RWPE2 (cell line): ENCODE measurements around the gene NFIL3.

Source experiments
- ATAC-seq: fragments of 200-7000 bp; cut with Tn5 transposase; 3 replicates; pipeline ENCODE4 v1.9.1; 2021; ENCODE audit warnings: low read depth
- DNase-seq: peaks from one replicate; pipeline ENCODE4 v3.0.0-alpha.2; 2020; ENCODE audit warnings: low spot score
- H3K27ac ChIP-seq: fragments of 450-650 bp; 2 replicates; pipeline ENCODE4 v1.5.1; 2017; ENCODE audit warnings: mild to moderate bottlenecking; ENCODE audit not compliant: poor library complexity, severe bottlenecking
- H3K27me3 ChIP-seq: fragments of 250-450 bp; sonication (Bioruptor Pico); 2 replicates; pipeline ENCODE4 v1.5.1; 2021; ENCODE audit warnings: mild to moderate bottlenecking, moderate library complexity; ENCODE audit not compliant: insufficient read depth, poor library complexity, severe bottlenecking
- H3K36me3 ChIP-seq: fragments of 250-450 bp; sonication (Bioruptor Pico); 2 replicates; pipeline ENCODE4 v1.5.1; 2020; ENCODE audit warnings: low read depth, mild to moderate bottlenecking, moderate library complexity
- H3K4me1 ChIP-seq: fragments of 250-450 bp; sonication (Bioruptor Pico); 2 replicates; pipeline ENCODE4 v1.5.1; 2021; ENCODE audit warnings: mild to moderate bottlenecking, moderate library complexity; ENCODE audit not compliant: insufficient read depth, poor library complexity, severe bottlenecking
- H3K4me3 ChIP-seq: fragments of 250-450 bp; sonication (Bioruptor Pico); 2 replicates; pipeline ENCODE4 v1.5.1; 2021; ENCODE audit warnings: mild to moderate bottlenecking, moderate library complexity; ENCODE audit not compliant: severe bottlenecking
- H3K9me3 ChIP-seq: fragments of 250-450 bp; sonication (Bioruptor Pico); 2 replicates; pipeline ENCODE4 v1.5.1; 2021; ENCODE audit warnings: mild to moderate bottlenecking, moderate library complexity; ENCODE audit not compliant: severe bottlenecking
- CTCF ChIP-seq: fragments of 450-650 bp; IDR thresholded peaks from one replicate; pipeline ENCODE4 v1.5.1; 2017; ENCODE audit warnings: mild to moderate bottlenecking, moderate library complexity; ENCODE audit not compliant: poor library complexity, severe bottlenecking

NFIL3 gene

GRCh38 chr9:91362051-91362611 lies 61.5 kb downstream of the NFIL3 start:
- Histone ChIP-seq H3K9me3 (no peaks in the 10 kb centered on the region), H3K4me1 (peaks cover 10% of the 10 kb centered on the region), H3K27me3 (no peaks in the 10 kb centered on the region), H3K27ac (peak overlapping the region; percentile 27), H3K36me3 (0 out of 2 replicates have a peak, but pooled peaks cover 11% of the 10 kb centered on the region), H3K4me3 (peak overlapping the region; percentile 76)
- no peak for DNase-seq
- TF ChIP-seq CTCF: no peak
- ATAC-seq: peak; percentile 5; the same call in 1 of the 3 replicates

- peak within 1 kb of the TSS; percentile 27 for H3K27ac ChIP-seq
- peaks cover 10% of the 10 kb centered on the region for H3K4me1 ChIP-seq
- no peak for TF ChIP-seq CTCF
- DNase-seq: peak; percentile 72
- H3K27me3 ChIP-seq: no peaks in the 10 kb centered on the region
- no peaks in the 10 kb centered on the region for H3K9me3 ChIP-seq
- peak within 1 kb of the TSS; percentile 76 for H3K4me3 ChIP-seq
- peak; percentile 90 for ATAC-seq
- H3K36me3 ChIP-seq: 0 out of 2 replicates have a peak, but pooled peaks cover 11% of the 10 kb centered on the region
Measured at GRCh38 chr9:91361291-91362050, 62.2 kb downstream of the NFIL3 start, which contains the start of gene AUH. AUH (minus strand) TSS chr9:91361918; CDS start chr9:91361889, 29 bp downstream.

GRCh38 chr9:91360551-91361290 lies 62.9 kb downstream of the NFIL3 start:
- Histone ChIP-seq H3K27me3 (no peaks in the 10 kb centered on the region), H3K36me3 (0 out of 2 replicates have a peak, but pooled peaks cover 11% of the 10 kb centered on the region), H3K27ac (peak overlapping the region; percentile 27), H3K9me3 (no peaks in the 10 kb centered on the region), H3K4me1 (peaks cover 10% of the 10 kb centered on the region), H3K4me3 (peak overlapping the region; percentile 76)
- TF ChIP-seq CTCF: no peak
- DNase-seq: no peak
- peak; percentile 26; the same call in 1 of the 3 replicates for ATAC-seq

- no peak overlapping the region for H3K4me3 ChIP-seq
- DNase-seq (no peak), ATAC-seq (no peak)
- peaks cover 18% of the 10 kb centered on the region; the same call in 1 of the 2 replicates for H3K36me3 ChIP-seq
- H3K27ac ChIP-seq: no peak overlapping the region
- TF ChIP-seq CTCF: no peak
- H3K27me3 ChIP-seq: no peaks in the 10 kb centered on the region
- H3K4me1 ChIP-seq: peaks cover 10% of the 10 kb centered on the region
- no peaks in the 10 kb centered on the region for H3K9me3 ChIP-seq
Measured at GRCh38 chr9:91359734-91360470, 63.7 kb downstream of the NFIL3 start.
